ENCODE results near the gene NID1.

NID1 gene

DNA sequence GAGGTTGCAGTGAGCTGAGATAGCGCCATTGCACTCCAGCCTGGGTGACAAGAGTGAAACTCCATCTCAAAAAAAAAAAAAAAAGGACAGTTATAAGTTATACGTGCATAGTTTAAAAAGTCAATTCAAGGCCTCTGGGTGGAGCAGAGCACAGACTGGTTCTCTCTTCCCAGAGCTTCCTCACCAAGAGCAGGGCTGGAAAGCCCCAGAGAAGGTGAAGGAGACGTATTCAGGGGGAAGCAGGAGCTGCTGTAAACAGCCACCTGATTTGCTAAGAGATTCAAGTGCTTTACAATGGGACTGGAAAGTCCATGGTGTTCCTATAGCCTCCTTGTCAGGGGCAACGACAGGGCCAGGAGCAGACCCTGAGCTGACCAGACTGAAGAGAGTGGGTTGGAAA lies 113.2 kb downstream of the NID1 start:
- H3K27ac ChIP-seq (ENCODE audit: low read depth, low read length): no peak overlapping the region
- H3K9me3 ChIP-seq (ENCODE audit: low read length): no peaks in the 10 kb centered on the region
- no peaks in the 10 kb centered on the region for H3K36me3 ChIP-seq (ENCODE audit: insufficient read depth, low read length)
- no peaks in the 10 kb centered on the region for H3K27me3 ChIP-seq (ENCODE audit: control insufficient read depth in 1 of 2, insufficient read depth in 2 of 2, low read length in 2 of 2)
- no peaks in the 10 kb centered on the region for H3K4me1 ChIP-seq (ENCODE audit: insufficient read depth, low read length)
- no peak overlapping the region for H3K4me3 ChIP-seq (ENCODE audit: low read depth in 1 of 2, low read length in 2 of 2)
- H3K9ac ChIP-seq (ENCODE audit: low read length): no peak overlapping the region

DNA sequence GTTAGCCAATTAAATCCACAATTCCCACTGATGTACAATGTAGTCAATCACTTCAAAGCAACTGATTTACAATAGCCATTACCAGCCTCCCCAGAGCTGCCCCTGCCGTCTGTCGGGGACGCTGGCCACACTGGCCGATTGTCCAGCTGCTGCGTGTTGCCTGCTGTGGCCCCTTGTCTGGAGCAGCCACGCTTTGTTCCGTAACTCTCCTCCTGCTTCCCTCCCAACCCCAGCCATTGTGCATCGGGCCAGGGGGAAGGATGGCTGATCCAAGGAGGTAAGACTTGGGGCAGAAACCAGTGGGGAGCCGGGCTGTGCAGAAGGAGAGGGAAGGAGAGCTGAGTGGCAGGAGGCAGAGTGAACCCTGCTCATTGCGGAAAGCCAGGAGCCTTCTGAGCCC lies 114.6 kb downstream of the NID1 start:
- no peak overlapping the region for H3K9ac ChIP-seq (ENCODE audit: low read length)
- H3K4me1 ChIP-seq (ENCODE audit: insufficient read depth, low read length): no peaks in the 10 kb centered on the region
- no peak overlapping the region for H3K27ac ChIP-seq (ENCODE audit: low read depth, low read length)
- no peaks in the 10 kb centered on the region for H3K9me3 ChIP-seq (ENCODE audit: low read length)
- H3K36me3 ChIP-seq (ENCODE audit: insufficient read depth, low read length): no peaks in the 10 kb centered on the region
- no peak overlapping the region for H3K4me3 ChIP-seq (ENCODE audit: low read depth in 1 of 2, low read length in 2 of 2)
- no peaks in the 10 kb centered on the region for H3K27me3 ChIP-seq (ENCODE audit: control insufficient read depth in 1 of 2, insufficient read depth in 2 of 2, low read length in 2 of 2)

DNA sequence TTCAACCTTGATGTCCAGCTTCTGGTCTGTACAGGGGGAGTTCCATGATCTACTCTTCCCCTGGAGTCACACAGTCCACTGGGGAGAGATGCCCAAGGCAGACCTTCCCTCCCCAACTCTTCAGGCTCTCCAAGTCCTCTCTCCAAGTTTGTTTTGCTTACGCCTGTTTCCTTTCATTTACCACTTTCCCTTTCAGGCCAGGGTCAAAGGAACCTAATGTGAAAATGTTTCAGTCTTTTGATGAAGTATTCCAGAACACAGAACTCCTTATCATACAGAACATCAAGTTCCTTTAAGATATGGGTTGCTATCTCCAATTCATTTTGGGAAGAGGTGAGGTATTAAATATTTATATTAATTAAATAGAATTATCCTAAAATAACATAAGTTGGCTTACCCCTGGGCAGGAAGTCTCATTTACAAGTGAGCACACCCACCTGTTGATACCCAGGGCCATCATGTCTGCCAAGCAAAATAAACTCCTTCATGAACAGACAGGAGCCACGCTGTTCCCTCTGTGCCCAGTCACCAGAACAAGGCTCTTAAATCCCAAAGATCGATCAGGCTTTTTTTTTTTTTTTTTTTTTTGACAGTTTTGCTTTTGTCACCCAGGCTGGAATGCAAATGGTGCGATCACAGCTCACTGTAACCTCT lies 116.0 kb downstream of the NID1 start:
- Histone ChIP-seq H3K36me3 (ENCODE audit: insufficient read depth, low read length) (no peaks in the 10 kb centered on the region), H3K9me3 (ENCODE audit: low read length) (no peaks in the 10 kb centered on the region), H3K27ac (ENCODE audit: low read depth, low read length) (no peak overlapping the region), H3K4me3 (ENCODE audit: low read depth in 1 of 2, low read length in 2 of 2) (no peak overlapping the region), H3K27me3 (ENCODE audit: control insufficient read depth in 1 of 2, insufficient read depth in 2 of 2, low read length in 2 of 2) (no peaks in the 10 kb centered on the region), H3K9ac (ENCODE audit: low read length) (no peak overlapping the region), H3K4me1 (ENCODE audit: insufficient read depth, low read length) (no peaks in the 10 kb centered on the region)

DNA sequence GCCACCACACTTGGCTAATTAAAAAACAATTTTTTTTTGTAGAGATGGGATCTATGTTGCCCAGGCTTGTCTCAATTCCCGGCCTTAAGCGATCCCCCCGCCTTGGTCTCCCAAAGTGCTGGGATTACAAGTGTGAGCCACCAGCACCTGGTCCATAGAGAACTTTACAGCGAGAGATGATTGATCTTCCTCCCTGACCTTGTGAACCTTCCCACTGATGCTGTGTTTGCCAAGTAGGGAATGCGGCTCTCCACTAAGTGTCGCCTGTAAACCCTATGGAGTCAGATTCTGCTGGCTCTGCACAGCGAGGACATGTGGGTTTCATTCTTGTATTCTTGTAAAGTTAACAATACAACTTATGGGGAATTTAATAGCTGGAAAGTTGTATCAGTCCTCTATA lies 116.9 kb downstream of the NID1 start:
- Histone ChIP-seq H3K9ac (ENCODE audit: low read length) (no peak overlapping the region), H3K27ac (ENCODE audit: low read depth, low read length) (no peak overlapping the region), H3K36me3 (ENCODE audit: insufficient read depth, low read length) (no peaks in the 10 kb centered on the region), H3K4me3 (ENCODE audit: low read depth in 1 of 2, low read length in 2 of 2) (no peak overlapping the region), H3K27me3 (ENCODE audit: control insufficient read depth in 1 of 2, insufficient read depth in 2 of 2, low read length in 2 of 2) (no peaks in the 10 kb centered on the region), H3K4me1 (ENCODE audit: insufficient read depth, low read length) (no peaks in the 10 kb centered on the region), H3K9me3 (ENCODE audit: low read length) (no peaks in the 10 kb centered on the region)

DNA sequence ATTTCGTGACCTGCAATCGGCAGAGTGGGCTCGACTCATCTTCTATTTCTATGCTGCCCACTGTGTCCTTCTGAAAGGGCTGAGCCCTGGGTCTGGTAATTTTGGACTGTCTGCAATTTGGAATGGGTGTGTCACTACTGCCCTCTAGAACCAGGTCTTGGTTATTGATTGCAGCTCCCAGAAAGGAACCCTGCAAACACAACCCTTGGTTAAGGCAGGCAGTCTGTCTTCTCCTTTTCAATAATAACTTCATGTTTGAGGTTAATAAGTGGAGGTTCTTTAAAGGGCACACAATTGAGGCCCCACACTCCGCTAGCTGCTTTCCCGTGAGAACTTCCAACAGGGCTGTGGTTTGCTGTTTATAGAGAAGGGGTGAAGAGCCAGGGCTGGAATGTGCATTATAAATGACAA lies 118.3 kb downstream of the NID1 start:
- H3K9me3 ChIP-seq (ENCODE audit: low read length): no peaks in the 10 kb centered on the region
- H3K9ac ChIP-seq (ENCODE audit: low read length): no peak overlapping the region
- H3K27ac ChIP-seq (ENCODE audit: low read depth, low read length): no peak overlapping the region
- no peak overlapping the region for H3K4me3 ChIP-seq (ENCODE audit: low read depth in 1 of 2, low read length in 2 of 2)
- no peaks in the 10 kb centered on the region for H3K27me3 ChIP-seq (ENCODE audit: control insufficient read depth in 1 of 2, insufficient read depth in 2 of 2, low read length in 2 of 2)
- no peaks in the 10 kb centered on the region for H3K36me3 ChIP-seq (ENCODE audit: insufficient read depth, low read length)
- no peaks in the 10 kb centered on the region for H3K4me1 ChIP-seq (ENCODE audit: insufficient read depth, low read length)

- Histone ChIP-seq H3K36me3 (ENCODE audit: insufficient read depth, low read length) (no peaks in the 10 kb centered on the region), H3K9me3 (ENCODE audit: low read length) (no peaks in the 10 kb centered on the region), H3K4me1 (ENCODE audit: insufficient read depth, low read length) (no peaks in the 10 kb centered on the region), H3K27me3 (ENCODE audit: control insufficient read depth in 1 of 2, insufficient read depth in 2 of 2, low read length in 2 of 2) (no peaks in the 10 kb centered on the region), H3K9ac (ENCODE audit: low read length) (no peak overlapping the region), H3K4me3 (ENCODE audit: low read depth in 1 of 2, low read length in 2 of 2) (no peak overlapping the region), H3K27ac (ENCODE audit: low read depth, low read length) (no peak overlapping the region)
Measured at GRCh38 chr1:235945775-235946570, 118.9 kb downstream of the NID1 start.

DNA sequence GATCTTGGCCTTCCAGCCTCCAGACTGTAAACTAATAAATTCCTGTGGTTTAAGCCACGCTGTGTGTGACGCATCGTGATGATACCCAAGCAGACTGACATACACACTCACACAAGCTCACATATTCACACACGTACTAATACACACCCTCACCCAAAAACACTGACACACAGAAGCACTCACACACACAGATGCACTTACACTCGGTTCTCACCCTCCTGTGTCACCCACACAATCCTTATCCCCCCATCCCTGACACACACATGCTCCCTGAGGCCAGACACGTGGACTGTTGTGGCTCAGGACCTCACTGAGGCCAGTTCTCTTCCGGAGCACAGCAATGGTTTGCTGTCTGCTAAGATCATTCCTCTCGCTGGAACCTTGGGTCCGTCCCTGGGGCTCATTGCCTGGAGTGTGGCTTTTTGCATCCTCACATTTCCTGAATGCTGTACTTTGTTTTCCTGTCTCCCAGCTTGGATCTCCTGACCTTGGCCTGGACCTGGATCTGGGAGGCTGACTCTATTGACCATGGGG lies 121.2 kb downstream of the NID1 start:
- H3K36me3 ChIP-seq (ENCODE audit: insufficient read depth, low read length): no peaks in the 10 kb centered on the region
- H3K4me1 ChIP-seq (ENCODE audit: insufficient read depth, low read length): peaks cover 7% of the 10 kb centered on the region
- H3K9me3 ChIP-seq (ENCODE audit: low read length): no peaks in the 10 kb centered on the region
- no peak overlapping the region for H3K9ac ChIP-seq (ENCODE audit: low read length)
- no peak overlapping the region for H3K4me3 ChIP-seq (ENCODE audit: low read depth in 1 of 2, low read length in 2 of 2)
- H3K27me3 ChIP-seq (ENCODE audit: control insufficient read depth in 1 of 2, insufficient read depth in 2 of 2, low read length in 2 of 2): no peaks in the 10 kb centered on the region
- H3K27ac ChIP-seq (ENCODE audit: low read depth, low read length): no peak overlapping the region

GRCh38 chr1:235942979-235943575 lies 121.8 kb downstream of the NID1 start:
- Histone ChIP-seq H3K9me3 (ENCODE audit: low read length) (no peaks in the 10 kb centered on the region), H3K36me3 (ENCODE audit: insufficient read depth, low read length) (no peaks in the 10 kb centered on the region), H3K4me1 (ENCODE audit: insufficient read depth, low read length) (peaks cover 7% of the 10 kb centered on the region), H3K4me3 (ENCODE audit: low read depth in 1 of 2, low read length in 2 of 2) (no peak overlapping the region), H3K27me3 (ENCODE audit: control insufficient read depth in 1 of 2, insufficient read depth in 2 of 2, low read length in 2 of 2) (no peaks in the 10 kb centered on the region), H3K9ac (ENCODE audit: low read length) (no peak overlapping the region), H3K27ac (ENCODE audit: low read depth, low read length) (no peak overlapping the region)

DNA sequence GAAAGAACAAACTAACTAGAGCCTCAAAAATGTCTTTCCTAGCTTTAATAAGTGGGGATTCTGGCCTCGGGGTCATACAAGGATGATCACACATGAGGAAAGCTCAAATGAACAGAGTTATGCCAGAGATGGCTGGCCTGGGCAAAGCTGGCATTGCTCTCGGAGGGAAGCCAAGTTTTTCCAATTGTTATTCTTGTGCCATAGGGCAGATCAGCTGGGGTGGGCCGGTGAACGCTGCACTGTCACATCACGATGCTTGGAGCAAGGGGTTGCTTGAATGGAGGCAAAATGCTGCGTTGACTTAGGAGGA lies 122.3 kb downstream of the NID1 start:
- Histone ChIP-seq H3K4me1 (ENCODE audit: insufficient read depth, low read length) (peaks cover 7% of the 10 kb centered on the region), H3K9me3 (ENCODE audit: low read length) (no peaks in the 10 kb centered on the region), H3K27ac (ENCODE audit: low read depth, low read length) (no peak overlapping the region), H3K27me3 (ENCODE audit: control insufficient read depth in 1 of 2, insufficient read depth in 2 of 2, low read length in 2 of 2) (no peaks in the 10 kb centered on the region), H3K36me3 (ENCODE audit: insufficient read depth, low read length) (no peaks in the 10 kb centered on the region), H3K9ac (ENCODE audit: low read length) (no peak overlapping the region), H3K4me3 (ENCODE audit: low read depth in 1 of 2, low read length in 2 of 2) (no peak overlapping the region)

DNA sequence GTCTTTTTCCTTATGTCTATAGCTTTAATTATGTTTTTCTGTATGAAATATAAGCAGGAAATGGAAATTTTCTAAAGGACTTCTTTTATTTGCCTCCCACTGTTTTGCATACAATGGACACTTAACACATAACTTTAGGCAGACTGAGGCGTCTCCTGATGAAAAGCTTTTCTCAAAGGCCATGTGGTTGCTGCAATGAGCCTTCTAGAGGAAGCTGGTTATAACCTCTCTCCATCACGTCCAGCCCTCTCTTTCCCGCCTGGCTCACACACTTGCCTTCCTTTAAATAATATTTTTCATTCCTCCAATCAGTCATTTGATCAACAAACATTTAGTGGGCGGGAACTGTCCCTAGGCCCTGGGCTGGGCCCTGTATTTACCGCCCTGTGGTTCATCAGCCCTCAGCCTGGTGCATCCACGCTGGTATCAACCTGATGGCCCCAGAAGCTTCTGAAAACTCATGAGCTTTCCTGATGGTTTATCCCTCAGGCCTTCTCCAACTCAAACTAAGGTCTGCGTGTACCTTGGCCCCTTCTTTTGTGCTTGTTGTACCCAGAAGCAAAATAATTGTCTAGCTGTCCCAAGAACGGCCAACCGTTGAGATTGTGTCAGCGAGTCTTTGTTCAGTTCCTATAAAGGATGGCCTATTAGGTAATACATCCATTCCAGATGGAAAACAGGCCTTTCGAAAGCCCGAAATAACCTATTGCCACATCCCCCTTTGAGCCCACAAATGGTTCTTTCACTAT lies 122.8 kb downstream of the NID1 start:
- no peaks in the 10 kb centered on the region for H3K9me3 ChIP-seq (ENCODE audit: low read length)
- H3K27me3 ChIP-seq (ENCODE audit: control insufficient read depth in 1 of 2, insufficient read depth in 2 of 2, low read length in 2 of 2): no peaks in the 10 kb centered on the region
- H3K4me3 ChIP-seq (ENCODE audit: low read depth in 1 of 2, low read length in 2 of 2): no peak overlapping the region
- no peak overlapping the region for H3K27ac ChIP-seq (ENCODE audit: low read depth, low read length)
- H3K36me3 ChIP-seq (ENCODE audit: insufficient read depth, low read length): no peaks in the 10 kb centered on the region
- H3K9ac ChIP-seq (ENCODE audit: low read length): no peak overlapping the region
- H3K4me1 ChIP-seq (ENCODE audit: insufficient read depth, low read length): peaks cover 7% of the 10 kb centered on the region

- H3K27ac ChIP-seq (ENCODE audit: low read depth, low read length): no peak overlapping the region
Measured at GRCh38 chr1:235940285-235940684, 124.6 kb downstream of the NID1 start.

More at GRCh38 chr1:235940285-235940684, 124.6 kb downstream of the NID1 start:
- H3K27me3 ChIP-seq (ENCODE audit: control insufficient read depth in 1 of 2, insufficient read depth in 2 of 2, low read length in 2 of 2): no peaks in the 10 kb centered on the region
- H3K4me1 ChIP-seq (ENCODE audit: insufficient read depth, low read length): peaks cover 13% of the 10 kb centered on the region
- H3K4me3 ChIP-seq (ENCODE audit: low read depth in 1 of 2, low read length in 2 of 2): no peak overlapping the region
- H3K9me3 ChIP-seq (ENCODE audit: low read length): no peaks in the 10 kb centered on the region
- no peak overlapping the region for H3K9ac ChIP-seq (ENCODE audit: low read length)
- H3K36me3 ChIP-seq (ENCODE audit: insufficient read depth, low read length): no peaks in the 10 kb centered on the region
